Colonic mucosa (tissue), 4 donors: ENCODE measurements around the gene SLC6A6. TPM values are rescaled to one million over a fixed set of nuclear protein-coding genes. Genes with fewer than 3 reads are reported as not detected.

Experiments used
- DNase-seq: peaks from one replicate; pipeline ENCODE4 v3.0.0-alpha.2; 2020
- H3K27ac ChIP-seq: fragments of 200-600 bp; one replicate; pipeline ENCODE4 v1.8.0; 2021
- H3K27me3 ChIP-seq: fragments of 200-600 bp; one replicate; pipeline ENCODE4 v1.8.0; 2021
- H3K36me3 ChIP-seq: fragments of 200-600 bp; one replicate; pipeline ENCODE4 v1.8.0; 2021
- H3K4me1 ChIP-seq: fragments of 200-600 bp; one replicate; pipeline ENCODE4 v1.8.0; 2021; ENCODE audit warnings: mild to moderate bottlenecking
- H3K4me3 ChIP-seq: fragments of 200-600 bp; one replicate; pipeline ENCODE4 v1.8.0; 2021
- H3K9ac ChIP-seq, 2 donors: one replicate each; pipeline ENCODE4 v1.7.0; 2013; ENCODE audit warnings: control low read depth in 2 of 2, low read depth in 2 of 2, low read length in 2 of 2
- H3K9me3 ChIP-seq: fragments of 200-600 bp; one replicate; pipeline ENCODE4 v1.8.0; 2021
- CTCF ChIP-seq: fragments of 200-600 bp; IDR thresholded peaks from one replicate; pipeline ENCODE4 v1.8.0; 2022; ENCODE audit warnings: antibody characterized with exemption, mild to moderate bottlenecking
- intact Hi-C: fragments of 100-400 bp; cut with DNase I; formaldehyde crosslinking; loops from one replicate; pipeline ENCODE4 v1.14.1; 2022
- total RNA-seq, 2 donors: library from RNA; stranded (reverse); fragmentation: NEBNext Ultra II Directional in 1 of 2; extraction: Animal tissue kit (Norgen Biotek cat#: 25700) in 1 of 2; gene quantifications; one replicate each; pipeline ENCODE4 v1.2.1, GENCODE V29; 2021
- donor health status: healthy.
- donor health status: DM: no; HTN: no; CAD: no.
- donor health status: DM: no; HTN: no; CAD: no.

The SLC6A6 gene
- total RNA-seq, 2 donors from 2014 or later: 7.2 to 13.0 TPM

- Histone ChIP-seq H3K9ac (no peak overlapping the region), H3K27ac (no peak overlapping the region), H3K4me3 (no peak overlapping the region), H3K27me3 (no peaks in the 10 kb centered on the region), H3K9me3 (no peaks in the 10 kb centered on the region), H3K36me3 (no peaks in the 10 kb centered on the region), H3K4me1 (no peaks in the 10 kb centered on the region)
- intact Hi-C loops: no loop called here
- DNase-seq: no peak
- TF ChIP-seq CTCF: no peak
These were observed 119.8 kb downstream of the SLC6A6 start for GRCh38 chr3:14522129-14522691.

DNA sequence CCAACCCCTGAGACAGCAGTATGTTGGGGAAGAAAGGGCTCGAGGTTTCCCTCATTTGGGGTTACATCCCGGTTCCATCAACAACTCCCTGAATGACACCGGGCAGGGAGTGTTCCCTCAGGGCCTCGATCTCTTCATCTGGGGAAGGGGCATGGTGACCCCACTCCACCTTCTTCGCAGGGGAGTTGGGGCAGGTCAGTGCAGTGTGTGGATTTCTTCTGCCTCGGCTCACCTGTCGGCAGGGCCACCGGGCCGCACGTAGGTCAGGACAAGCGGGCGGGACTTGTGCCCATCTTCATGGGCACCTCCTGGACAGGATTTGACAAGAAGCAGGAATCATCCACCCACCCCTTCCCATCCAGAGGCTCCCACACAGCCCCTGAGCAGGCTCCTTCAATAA lies 120.4 kb downstream of the SLC6A6 start:
- no peak for DNase-seq
- Histone ChIP-seq H3K27me3 (no peaks in the 10 kb centered on the region), H3K27ac (no peak overlapping the region), H3K36me3 (no peaks in the 10 kb centered on the region), H3K9me3 (no peaks in the 10 kb centered on the region), H3K4me3 (no peak overlapping the region), H3K4me1 (no peaks in the 10 kb centered on the region), H3K9ac (no peak overlapping the region)
- intact Hi-C loops: no loop called here
- no peak for TF ChIP-seq CTCF

GRCh38 chr3:14523792-14524191 lies 121.4 kb downstream of the SLC6A6 start:
- Histone ChIP-seq H3K9me3 (no peaks in the 10 kb centered on the region), H3K9ac (no peak overlapping the region), H3K4me3 (no peak overlapping the region), H3K36me3 (no peaks in the 10 kb centered on the region), H3K27me3 (no peaks in the 10 kb centered on the region), H3K27ac (no peak overlapping the region), H3K4me1 (no peaks in the 10 kb centered on the region)
- intact Hi-C loops: no loop called here
- no peak for DNase-seq
- TF ChIP-seq CTCF: no peak

- H3K9me3 ChIP-seq: no peaks in the 10 kb centered on the region
- no peak overlapping the region for H3K27ac ChIP-seq
- no peak overlapping the region for H3K4me3 ChIP-seq
- no peak for DNase-seq
- no peak for TF ChIP-seq CTCF
- intact Hi-C loops: no loop called here
- no peaks in the 10 kb centered on the region for H3K27me3 ChIP-seq
- no peaks in the 10 kb centered on the region for H3K4me1 ChIP-seq
- no peak overlapping the region for H3K9ac ChIP-seq
- no peaks in the 10 kb centered on the region for H3K36me3 ChIP-seq
These were observed 121.9 kb downstream of the SLC6A6 start for GRCh38 chr3:14524311-14524711.

DNA sequence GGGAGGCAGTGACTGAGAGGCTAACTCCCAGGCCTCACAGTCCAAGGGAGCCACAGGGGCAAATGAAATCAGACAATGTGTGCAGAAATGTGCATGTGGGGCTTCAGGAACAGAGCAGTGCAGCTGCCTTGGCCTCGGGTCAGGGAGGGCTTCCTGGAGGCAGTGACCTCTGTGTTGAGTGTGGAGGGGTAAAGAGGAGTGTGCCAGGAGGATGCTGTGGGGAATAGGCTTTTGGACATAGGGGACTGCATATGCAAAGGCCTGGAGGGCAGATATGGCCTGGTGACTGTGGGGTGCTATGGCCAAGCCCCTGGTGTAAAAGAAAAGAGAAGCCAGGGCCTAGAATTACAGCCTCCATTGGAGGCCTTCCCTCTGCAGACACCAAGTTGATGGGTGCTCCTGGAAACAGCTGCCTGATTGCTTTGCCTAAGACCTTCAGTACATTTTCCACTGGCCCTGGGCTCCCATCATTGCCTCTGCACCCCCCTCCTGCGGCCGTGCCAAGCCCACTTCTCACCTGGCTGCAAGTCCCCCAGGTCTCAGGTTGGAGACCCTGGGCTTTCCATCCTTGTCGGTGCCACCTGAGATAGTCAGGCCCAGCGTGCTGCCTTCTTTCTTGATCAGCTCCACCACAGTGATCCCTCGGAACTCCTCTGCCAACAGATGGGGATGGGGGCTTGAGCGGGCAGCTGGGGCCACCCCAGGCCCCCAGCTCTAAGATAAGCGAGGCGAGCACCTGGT lies 122.7 kb downstream of the SLC6A6 start:
- intact Hi-C loops: no loop called here
- no peak for DNase-seq
- Histone ChIP-seq H3K27me3 (no peaks in the 10 kb centered on the region), H3K36me3 (no peaks in the 10 kb centered on the region), H3K4me1 (no peaks in the 10 kb centered on the region), H3K4me3 (no peak overlapping the region), H3K9ac (peak overlapping the region in 1 of 2 donors; percentile 19), H3K9me3 (no peaks in the 10 kb centered on the region), H3K27ac (no peak overlapping the region)
- no peak for TF ChIP-seq CTCF
